HepG2 (cell line): ENCODE data around the gene PPIA. TPM values are rescaled to one million over a fixed set of nuclear protein-coding genes. Genes with fewer than 3 reads are reported as not detected.

Source experiments
- ATF7-NPFF ChIP-seq: sonication (generic); formaldehyde crosslinking; IDR thresholded peaks from 2 replicates; pipeline ENCODE4 v1.8.1; 2023; ENCODE audit warnings: mild to moderate bottlenecking, low read depth, missing genetic modification reagents, moderate library complexity
- JARID2 ChIP-seq: sonication (generic); formaldehyde crosslinking; IDR thresholded peaks from 2 replicates; pipeline ENCODE4 v1.8.1; 2023; ENCODE audit warnings: missing genetic modification reagents, inconsistent platforms; ENCODE audit not compliant: insufficient replicate concordance
- MLX ChIP-seq: IDR thresholded peaks from 2 replicates; pipeline ENCODE4 v1.6.1; 2016
- SAP130 ChIP-seq: IDR thresholded peaks from 2 replicates; pipeline ENCODE4 v1.6.1; 2016; ENCODE audit warnings: low read depth
- STAT5B ChIP-seq: sonication (generic); formaldehyde crosslinking; IDR thresholded peaks from 2 replicates; pipeline ENCODE4 v1.4.0; 2020; ENCODE audit warnings: missing genetic modification reagents
- ZBTB33 ChIP-seq: sonication (generic); formaldehyde crosslinking; IDR thresholded peaks from 2 replicates; pipeline ENCODE4 v1.4.0; 2020; ENCODE audit warnings: missing genetic modification reagents
- ZNF562 ChIP-seq: sonication (generic); formaldehyde crosslinking; IDR thresholded peaks from 2 replicates; pipeline ENCODE4 v1.8.0; 2022; ENCODE audit warnings: missing genetic modification reagents, borderline replicate concordance
- ZNF616 ChIP-seq: sonication (generic); formaldehyde crosslinking; IDR thresholded peaks from 2 replicates; pipeline ENCODE4 v1.5.0; 2020; ENCODE audit warnings: low read depth, mild to moderate bottlenecking, missing genetic modification reagents
- ZNF646 ChIP-seq: sonication (generic); formaldehyde crosslinking; IDR thresholded peaks from 2 replicates; pipeline ENCODE4 v1.9.0; 2021; ENCODE audit warnings: mild to moderate bottlenecking, missing genetic modification reagents
- ZSCAN22 ChIP-seq: sonication (generic); formaldehyde crosslinking; IDR thresholded peaks from 2 replicates; pipeline ENCODE4 v1.4.0; 2020; ENCODE audit warnings: mild to moderate bottlenecking, missing genetic modification reagents
- ZXDC ChIP-seq: sonication (generic); formaldehyde crosslinking; IDR thresholded peaks from 2 replicates; pipeline ENCODE4 v1.5.0; 2020; ENCODE audit warnings: mild to moderate bottlenecking, missing genetic modification reagents
- polyA plus RNA-seq, 8 experiments: library from polyadenylated mRNA; depleted of rRNA in 3 of 8; stranded (reverse) in 7 of 8; unstranded in 1 of 8; fragments of >200 nt; fragmentation: Illumina TruSeq in 4 of 8; extraction: Trizol in 4 of 8; gene quantifications; 2 replicates each; pipeline versions ENCODE4 v1.2.1 to v1.2.3, GENCODE V29; 2011 to 2016; ENCODE audit warnings: low read depth in 4 of 8, missing spikeins in 1 of 8, mixed read lengths in 1 of 8; ENCODE audit not compliant: insufficient read depth in 1 of 8
- total RNA-seq, 5 experiments: library from RNA; depleted of rRNA; stranded (reverse); fragments of >200 nt; fragmentation: Illumina TruSeq; extraction: Trizol; gene quantifications; 2 replicates each; pipeline ENCODE4 v1.2.3, GENCODE V29; 2016; ENCODE audit warnings: low read depth in 1 of 5

Gene PPIA
- total and polyA plus RNA-seq, 2 of the 13 experiments (the other 11 are each of a cell fraction or from before 2014, with no cell fraction given) = 2,268 to 3,010 TPM

- TF ChIP-seq ZNF646 (CRISPR knock-in tag) (no peak), ZXDC (CRISPR knock-in tag) (no peak), ZSCAN22 (CRISPR knock-in tag) (no peak), JARID2 (CRISPR knock-in tag) (no peak), ZNF616 (no peak), SAP130 (CRISPR knock-in tag) (peak; percentile 50; the same call in 1 of the 2 replicates), MLX (CRISPR knock-in tag) (no peak), ZNF562 (CRISPR knock-in tag) (no peak), STAT5B (CRISPR knock-in tag) (no peak), ZBTB33 (CRISPR knock-in tag) (no peak), ATF7-NPFF (CRISPR knock-in tag) (no peak)
These were observed 4.9 kb upstream of the PPIA start (continued) for GRCh38 chr7:44791278-44792219.
